Upper lobe of left lung (tissue), 4 donors: ENCODE measurements around the gene LIPK.

ENCODE experiments used
- CTCF ChIP-seq, 6 experiments: fragments of 450-650 bp in 4 of 6; fragments of 200-600 bp in 2 of 6; sonication (generic) in 2 of 6; IDR thresholded peaks; one replicate each; pipeline ENCODE4 v1.5.1; 2016 to 2019; ENCODE audit warnings: antibody characterized with exemption in 6 of 6
- POLR2AphosphoS5 ChIP-seq, 2 donors: sonication (generic); formaldehyde crosslinking; IDR thresholded peaks; one replicate each; pipeline ENCODE4 v1.5.1; 2017; ENCODE audit warnings: antibody characterized with exemption in 2 of 2

DNA sequence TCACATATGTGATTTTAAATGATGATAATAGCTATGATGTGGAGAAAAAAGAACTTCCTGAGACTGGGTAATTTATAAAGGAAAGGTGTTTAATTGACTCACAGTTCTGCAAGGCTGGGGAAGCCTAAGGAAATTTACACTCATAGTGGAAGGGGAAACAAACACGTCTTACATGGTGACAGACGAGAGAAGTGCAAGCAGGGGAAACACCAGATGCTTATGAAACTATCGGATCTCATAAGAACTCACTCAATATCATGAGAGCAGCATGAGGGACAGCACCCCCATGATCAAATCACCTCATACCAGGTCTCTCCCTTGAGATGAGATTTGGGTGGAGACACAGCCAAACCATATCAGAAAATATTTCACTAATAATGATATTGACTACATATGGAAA, 49.7 kb downstream of the LIPK start:
- TF ChIP-seq CTCF (IDR thresholded peaks at IDR 0.05), result no peak
- no peak for TF ChIP-seq POLR2AphosphoS5 (IDR thresholded peaks at IDR 0.05)
